Measurements from ENCODE around the gene MEGF11.

The MEGF11 gene

GRCh38 chr15:66153549-66154415 lies 99.8 kb downstream of the MEGF11 start:
- no peak for DNase-seq (ENCODE audit: insufficient read length, low spot score)
- FAIRE-seq, result no peak

GRCh38 chr15:66152650-66153049 lies 100.9 kb downstream of the MEGF11 start:
- DNase-seq (ENCODE audit: insufficient read length, low spot score) (no peak), FAIRE-seq (no peak)
- TF ChIP-seq CTCF (IDR thresholded peaks at IDR 0.05; ENCODE audit: insufficient read depth, missing control alignments), result no peak

More at GRCh38 chr15:66153549-66154415, 99.8 kb downstream of the MEGF11 start:
- no peak for TF ChIP-seq CTCF (IDR thresholded peaks at IDR 0.05; ENCODE audit: insufficient read depth, missing control alignments)

GRCh38 chr15:66151809-66152208 lies 101.7 kb downstream of the MEGF11 start:
- no peak for DNase-seq (ENCODE audit: insufficient read length, low spot score)
- TF ChIP-seq CTCF (IDR thresholded peaks at IDR 0.05; ENCODE audit: insufficient read depth, missing control alignments), result peak; percentile 18
- no peak for FAIRE-seq

- TF ChIP-seq CTCF (IDR thresholded peaks at IDR 0.05; ENCODE audit: insufficient read depth, missing control alignments), result no peak
- no peak for DNase-seq (ENCODE audit: insufficient read length, low spot score)
- FAIRE-seq, result no peak
Measured at GRCh38 chr15:66149871-66150270, 103.7 kb downstream of the MEGF11 start.

GRCh38 chr15:66148187-66148586 lies 105.4 kb downstream of the MEGF11 start:
- TF ChIP-seq CTCF (IDR thresholded peaks at IDR 0.05; ENCODE audit: insufficient read depth, missing control alignments), result no peak
- DNase-seq (ENCODE audit: insufficient read length, low spot score), result no peak
- FAIRE-seq, result no peak

- DNase-seq (ENCODE audit: insufficient read length, low spot score) (no peak), FAIRE-seq (no peak)
- no peak for TF ChIP-seq CTCF (IDR thresholded peaks at IDR 0.05; ENCODE audit: insufficient read depth, missing control alignments)
Measured at GRCh38 chr15:66147440-66147839, 106.1 kb downstream of the MEGF11 start.

- FAIRE-seq (no peak), DNase-seq (ENCODE audit: insufficient read length, low spot score) (no peak)
- no peak for TF ChIP-seq CTCF (IDR thresholded peaks at IDR 0.05; ENCODE audit: insufficient read depth, missing control alignments)
Measured at GRCh38 chr15:66145726-66146182, 107.8 kb downstream of the MEGF11 start.

All from D721Med (cell line).